Stimulated activated CD4-positive, alpha-beta T cell treated with anti-CD3 and anti-CD28 coated beads, TNF-alpha, amount 100 ng/mL, for 24 hours (primary cell): ENCODE results near the gene KCNQ2.
A peak's percentile ranks its signal among the peaks of the same experiment; 100 is the strongest.

Experiments
- DNase-seq, 3 experiments: peaks; one replicate each; pipeline ENCODE4 v3.0.0-alpha.2; 2020; ENCODE audit warnings: low read depth in 3 of 3

Gene KCNQ2

DNA sequence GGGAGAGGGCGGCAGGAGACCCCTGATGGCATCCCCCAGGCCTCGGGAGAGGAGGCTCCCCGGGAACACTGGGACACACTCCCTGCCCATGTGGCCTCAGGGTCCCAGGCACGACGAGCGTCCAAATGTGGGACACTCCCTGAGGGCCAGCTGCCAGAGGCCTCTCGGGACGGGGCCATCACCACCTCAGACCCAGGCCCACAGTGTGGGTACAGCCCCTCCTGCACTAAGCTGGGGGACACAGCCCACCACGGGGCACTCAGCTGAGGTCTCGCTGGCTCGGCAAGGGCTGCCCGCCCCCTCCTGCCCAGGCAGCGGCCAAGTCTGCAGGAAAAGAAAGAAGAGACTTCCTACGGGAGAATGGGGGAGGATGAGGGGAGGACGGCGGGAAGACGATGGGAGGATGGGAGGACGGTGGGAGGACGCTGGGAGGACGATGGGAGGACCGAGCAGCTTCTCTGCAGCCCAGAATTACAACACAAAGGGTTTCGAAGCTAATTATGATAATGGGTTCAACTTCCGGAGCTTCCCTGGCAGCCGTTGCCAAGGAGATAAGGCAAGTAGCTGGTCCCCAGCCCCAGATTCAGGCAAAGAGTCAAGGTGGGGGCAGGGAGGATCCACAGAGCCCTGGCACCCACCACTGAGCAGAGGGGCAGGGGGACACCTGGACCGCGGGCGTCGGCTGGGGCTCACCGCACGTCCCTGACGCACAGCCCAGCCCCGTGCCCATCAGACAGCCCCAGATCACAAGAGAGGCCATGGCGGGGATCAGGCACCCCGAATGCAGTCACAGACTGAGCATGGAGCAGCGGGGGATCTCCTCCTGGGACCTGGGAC lies 17.5 kb downstream of the KCNQ2 start:
- DNase-seq, result no peak

DNA sequence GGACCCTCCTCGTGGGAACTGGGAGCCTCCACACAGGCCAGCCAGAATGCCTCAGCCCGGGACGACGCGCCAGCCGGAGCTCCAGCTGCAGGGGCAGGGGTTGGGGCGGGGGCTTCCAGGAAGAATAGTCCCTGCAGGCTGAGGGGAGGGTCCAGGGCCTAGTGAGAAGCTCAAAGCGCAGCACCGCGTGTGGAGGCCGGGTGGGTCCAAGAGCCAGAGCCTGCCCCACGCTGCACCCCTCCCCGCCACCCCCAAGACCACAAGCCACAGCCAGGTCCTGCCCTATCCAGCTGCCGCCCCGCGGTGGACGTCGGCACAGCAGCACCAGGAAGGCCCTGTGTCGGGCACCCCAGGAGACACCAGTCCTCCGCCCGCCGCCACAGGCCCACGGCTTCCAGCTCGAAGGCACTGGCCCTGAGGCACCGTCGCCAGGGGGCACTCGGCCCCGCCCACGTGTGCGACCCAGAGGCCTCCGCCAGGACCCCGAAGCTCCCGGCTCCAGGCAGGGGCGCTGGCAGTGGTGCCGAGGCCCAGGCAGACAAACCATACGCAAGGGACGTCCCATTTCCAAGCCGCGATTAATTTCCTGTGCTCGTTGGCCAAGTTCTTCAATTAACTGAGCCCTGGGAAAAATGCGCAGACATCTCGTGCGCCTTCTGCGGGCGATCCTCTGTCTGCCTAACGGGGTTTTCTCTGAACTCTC lies 19.5 kb downstream of the KCNQ2 start:
- DNase-seq, result no peak

DNA sequence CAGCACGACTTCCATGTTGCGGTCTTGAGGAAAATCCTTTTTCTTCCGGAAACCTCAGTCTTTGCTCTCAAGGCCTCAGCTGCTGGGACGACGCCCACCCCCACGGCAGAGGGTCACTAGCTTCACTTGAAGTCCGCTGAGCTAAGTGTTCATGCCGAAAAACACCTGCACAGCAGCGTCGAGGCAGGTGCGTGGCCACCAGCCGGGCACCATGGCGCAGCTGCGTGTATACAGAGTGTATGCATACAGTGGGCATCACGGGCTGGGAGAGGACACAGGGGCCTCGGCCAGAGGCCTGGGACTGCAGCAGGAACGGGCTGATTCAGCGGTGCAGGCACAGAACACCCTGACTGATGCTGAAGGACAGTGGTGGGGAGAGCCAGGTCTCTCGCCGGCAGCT lies 20.1 kb downstream of the KCNQ2 start:
- no peak for DNase-seq

DNA sequence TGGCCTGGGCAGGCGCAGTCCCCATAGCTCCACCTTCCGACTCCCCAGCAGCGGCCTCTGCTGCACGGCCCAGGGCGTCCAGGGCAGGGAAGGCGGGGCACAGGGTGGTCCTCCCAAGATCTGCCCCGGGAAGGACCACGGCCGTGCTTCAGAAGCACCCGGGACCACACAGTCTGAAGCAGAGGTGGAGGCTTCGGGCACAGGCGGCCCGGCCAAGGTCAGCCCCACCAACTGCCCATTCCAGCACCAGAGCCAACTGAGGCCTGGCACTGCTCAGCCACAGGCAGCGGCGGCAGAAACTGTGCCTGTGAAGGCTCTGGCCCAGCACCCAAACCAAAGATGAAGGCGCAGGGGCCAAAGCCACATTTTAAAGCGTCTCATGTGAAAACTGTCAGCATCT lies 20.6 kb downstream of the KCNQ2 start:
- DNase-seq, result no peak

DNA sequence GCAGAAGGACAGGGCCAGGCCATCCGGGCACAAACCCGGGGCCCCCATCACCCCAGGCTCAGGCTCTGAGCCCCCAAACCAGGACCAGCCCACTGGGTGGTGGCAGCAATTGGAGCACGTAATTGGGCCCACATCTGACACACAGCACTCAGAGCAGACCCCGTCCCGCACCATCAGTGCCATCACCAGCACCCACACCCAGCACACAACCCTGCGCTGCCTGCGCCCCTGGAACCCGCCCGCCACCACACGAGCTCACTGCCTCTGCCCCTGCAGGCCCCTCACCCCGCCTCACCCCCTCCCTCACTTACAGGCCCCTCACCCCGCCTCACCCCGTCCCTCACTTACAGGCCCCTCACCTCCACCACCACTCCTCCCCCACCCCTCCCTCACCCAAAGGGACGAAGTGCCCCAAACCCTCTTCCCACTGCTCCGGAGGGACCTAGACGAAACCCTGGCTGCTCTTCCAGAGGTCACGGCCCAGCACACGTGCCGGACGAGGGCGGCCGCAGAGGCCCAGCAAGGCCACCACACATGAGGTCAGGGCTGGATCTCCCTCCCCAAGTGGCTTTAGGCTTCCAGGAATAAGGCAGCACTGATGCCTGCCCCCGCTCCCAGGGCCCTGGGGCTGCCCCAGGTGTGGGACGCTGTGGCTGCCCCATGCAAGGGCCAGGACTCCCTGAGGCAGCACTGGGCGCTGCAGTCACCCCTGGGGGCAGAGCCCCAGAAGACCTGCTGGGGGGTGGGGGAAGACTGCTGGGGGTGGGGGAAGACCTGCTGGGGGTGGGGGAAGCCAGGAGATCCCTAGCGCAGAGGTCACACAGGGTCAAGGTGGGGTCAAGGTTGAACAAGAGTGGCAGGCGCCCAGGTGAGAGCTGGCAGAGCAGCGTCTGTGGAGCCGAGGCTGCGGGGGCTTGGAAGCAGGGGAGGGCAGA lies 22.4 kb downstream of the KCNQ2 start:
- no peak for DNase-seq

DNA sequence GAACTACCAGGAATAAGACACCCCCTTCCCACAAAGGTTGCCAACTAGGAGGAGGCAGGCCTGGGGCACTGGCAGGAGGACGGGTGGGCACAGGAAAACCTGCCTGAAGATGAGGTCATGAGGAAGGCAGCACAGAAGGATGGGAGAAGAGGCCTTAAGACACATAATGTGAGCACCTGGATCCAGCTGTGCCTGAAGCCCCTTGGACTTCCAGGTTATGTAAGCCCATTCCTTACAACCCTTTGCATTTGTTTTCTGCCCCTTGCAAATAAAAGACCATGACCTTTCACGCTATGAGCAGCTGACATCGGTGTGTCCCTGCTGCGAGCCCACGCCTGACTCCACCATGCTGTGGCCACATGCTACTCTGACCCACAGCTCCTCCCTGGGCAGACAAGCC lies 23.4 kb downstream of the KCNQ2 start:
- no peak for DNase-seq

DNA sequence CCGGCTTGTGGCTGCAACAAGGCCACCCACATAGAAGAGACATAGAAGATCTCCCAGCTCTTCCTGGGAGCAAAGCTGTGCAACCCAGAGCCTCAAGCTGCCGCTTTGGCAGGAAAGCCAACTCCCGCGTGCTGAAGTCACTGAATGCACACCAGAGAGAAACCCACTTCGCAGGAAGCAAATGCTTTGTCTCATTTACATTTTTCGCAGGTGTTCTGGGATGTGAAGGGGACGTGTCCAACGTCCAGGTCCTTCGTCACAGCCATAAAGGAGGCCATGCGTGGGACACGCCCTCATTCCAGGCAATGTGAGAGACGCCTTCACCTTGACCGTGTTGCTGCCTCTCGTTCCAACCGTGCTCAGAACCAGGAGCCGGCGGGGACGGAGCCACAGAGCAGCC lies 24.4 kb downstream of the KCNQ2 start:
- DNase-seq, result no peak

DNA sequence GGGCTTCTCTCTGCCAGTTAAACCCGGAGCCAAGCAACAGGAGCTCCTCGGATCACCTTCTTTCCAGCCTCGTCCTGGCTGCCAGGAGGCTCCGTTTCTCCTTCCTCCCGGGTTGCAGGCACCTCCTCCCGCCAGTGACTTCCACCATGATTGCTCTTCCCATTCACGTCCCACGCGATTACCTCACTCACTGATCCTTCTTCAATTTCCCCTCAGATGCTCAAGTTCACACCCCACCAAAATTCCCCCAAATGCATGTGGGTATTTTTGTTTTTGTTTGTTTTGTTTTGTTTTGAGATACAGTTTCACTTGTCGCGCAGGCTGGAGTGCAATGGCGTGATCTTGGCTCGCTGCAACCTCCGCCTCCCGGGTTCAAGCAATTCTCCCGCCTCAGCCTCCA lies 25.1 kb downstream of the KCNQ2 start:
- no peak for DNase-seq

DNA sequence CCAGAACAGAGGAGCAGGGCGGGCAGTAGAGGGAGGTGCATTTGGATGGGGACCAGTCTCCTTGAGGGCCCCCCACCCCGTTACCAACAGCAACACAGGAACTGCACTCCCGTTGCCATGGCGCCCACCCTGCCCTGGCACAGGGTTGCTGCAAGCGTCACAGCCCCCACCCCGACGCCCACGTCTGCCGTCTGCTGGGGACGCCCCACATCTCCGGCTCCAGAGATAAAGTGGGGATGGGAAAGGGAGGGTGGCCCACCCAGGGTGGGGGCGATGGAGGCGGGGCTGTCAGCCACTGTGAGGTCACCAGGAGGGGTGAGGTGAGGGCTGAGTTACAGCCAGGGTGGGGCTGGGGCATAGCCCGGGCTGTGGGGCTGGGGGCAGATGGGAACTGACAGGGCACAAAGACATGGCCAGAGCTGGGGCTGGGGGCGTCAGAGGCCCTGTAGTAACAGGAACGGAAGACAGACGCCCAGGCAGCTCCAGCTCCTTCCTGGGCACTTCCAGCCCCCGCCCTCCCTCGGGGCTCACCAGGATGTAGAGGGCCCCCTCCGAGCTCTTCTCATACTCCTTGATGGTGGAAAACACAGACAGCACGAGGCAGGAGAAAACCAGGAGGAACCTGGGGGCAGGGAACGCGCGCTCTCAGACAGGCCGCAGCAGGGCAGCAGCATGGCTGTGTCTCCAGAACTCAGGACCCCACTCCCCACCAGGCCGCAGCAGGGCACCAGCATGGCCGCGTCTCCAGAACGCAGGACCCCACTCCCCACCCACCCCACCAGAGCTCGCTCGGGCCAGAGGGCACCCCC lies 26.0 kb downstream of the KCNQ2 start:
- no peak for DNase-seq

DNA sequence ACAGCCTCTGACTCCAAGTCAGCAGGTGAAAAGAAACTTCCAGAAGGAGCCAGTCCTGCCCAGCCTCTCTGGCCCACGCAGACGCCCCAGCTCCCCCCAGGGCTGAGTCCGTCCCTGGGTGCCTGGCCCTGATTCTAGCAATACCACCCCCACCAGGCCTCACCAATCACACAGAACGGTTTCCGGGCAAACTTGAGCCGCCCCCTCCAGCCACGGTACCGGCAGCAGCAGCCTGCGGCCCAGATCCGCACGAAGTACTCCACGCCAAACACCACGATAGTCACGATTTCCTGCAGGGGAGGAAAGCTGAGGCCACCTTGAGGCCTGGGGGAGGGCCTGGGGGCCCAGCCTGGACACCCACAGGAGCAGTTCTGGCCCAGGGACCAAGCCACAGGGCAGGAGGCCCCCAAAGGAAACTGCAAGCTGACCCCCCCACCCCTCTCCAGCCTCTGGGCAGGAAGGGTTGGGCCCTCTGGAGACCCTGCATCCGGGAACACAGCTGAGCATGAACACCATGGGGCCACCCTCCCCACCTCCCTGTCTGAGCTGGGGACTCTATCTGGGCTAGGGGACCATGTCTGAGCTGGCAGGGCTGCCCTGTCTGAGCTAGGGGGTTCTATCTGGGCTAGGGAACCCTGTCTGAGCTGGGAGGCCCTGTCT lies 27.2 kb downstream of the KCNQ2 start:
- no peak for DNase-seq

DNA sequence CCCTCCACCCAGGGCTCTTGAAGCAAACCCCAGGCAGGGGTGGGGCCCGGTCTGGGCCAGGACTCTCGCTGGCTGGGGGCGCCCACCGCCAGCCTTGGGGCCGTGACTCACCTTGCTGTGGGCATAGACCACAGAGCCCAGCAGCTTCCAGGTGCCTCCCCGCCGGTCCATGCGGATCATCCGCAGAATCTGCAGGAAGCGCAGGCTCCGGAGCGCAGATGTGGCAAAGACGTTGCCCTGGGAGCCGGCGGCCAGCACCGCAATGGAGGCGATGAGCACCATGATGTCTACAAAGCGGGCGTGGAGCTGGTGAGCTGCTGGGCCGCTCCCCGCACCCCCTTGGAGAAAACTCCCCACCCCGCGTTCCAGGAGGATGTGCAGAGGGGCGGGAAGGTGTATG lies 27.9 kb downstream of the KCNQ2 start:
- no peak for DNase-seq

DNA sequence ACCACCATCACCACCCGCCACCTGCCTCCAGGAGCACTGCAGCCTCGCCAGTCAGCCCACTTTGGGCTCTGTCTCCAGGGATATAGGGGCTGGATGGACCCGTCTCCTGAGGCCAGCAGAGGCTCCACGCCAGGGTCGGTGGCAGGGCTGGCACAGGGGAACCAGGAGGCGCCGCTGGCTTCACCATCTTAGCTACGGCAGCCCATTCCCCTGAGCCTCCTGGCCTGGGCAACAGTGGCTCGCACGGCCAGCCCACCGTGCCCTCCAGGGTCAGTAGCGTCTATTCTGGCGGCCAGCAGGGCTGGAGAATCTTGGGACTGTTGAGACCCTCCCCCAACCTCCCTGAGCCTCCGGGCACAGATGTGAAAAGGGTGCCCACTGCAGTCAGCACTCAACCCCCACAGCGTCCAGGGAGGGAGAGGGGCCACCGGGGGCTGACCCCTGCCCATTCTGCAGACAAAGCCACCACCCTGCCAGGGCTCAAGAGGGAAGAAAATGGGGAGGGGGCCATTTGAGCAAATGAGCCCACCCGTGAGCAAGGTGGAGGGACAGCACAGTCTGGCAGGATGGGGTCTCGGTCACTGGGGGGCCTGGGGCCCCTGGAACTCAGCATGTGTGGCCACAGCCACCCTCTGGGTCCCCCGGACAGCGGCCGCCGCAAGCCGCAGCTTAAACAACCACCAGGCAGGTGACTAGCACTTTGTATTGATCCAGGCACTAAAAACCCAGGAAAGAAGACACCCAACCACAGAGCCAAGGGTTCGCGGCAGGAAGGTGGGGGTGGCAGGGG lies 28.7 kb downstream of the KCNQ2 start:
- no peak for DNase-seq

DNA sequence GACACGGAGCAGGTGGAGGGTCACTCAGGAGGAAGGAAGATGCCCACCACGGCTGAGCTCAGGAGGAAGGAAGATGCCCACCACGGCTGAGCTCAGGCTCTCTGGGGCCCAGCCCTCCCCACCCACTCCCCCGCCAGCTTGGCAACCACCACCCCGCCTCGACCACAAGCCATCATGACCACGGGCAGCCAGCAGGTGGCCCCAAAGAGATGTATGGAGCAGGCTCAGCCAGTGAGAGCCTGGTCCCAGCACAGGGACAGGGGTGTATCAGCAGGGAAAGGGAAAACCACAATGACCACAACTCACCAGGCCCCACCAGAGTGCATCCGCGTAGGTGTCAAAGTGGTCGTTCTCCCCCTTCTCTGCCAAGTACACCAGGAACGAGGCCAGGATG lies 30.4 kb downstream of the KCNQ2 start:
- peak in 2 of 3 experiments; percentile 13 to 63 for DNase-seq

DNA sequence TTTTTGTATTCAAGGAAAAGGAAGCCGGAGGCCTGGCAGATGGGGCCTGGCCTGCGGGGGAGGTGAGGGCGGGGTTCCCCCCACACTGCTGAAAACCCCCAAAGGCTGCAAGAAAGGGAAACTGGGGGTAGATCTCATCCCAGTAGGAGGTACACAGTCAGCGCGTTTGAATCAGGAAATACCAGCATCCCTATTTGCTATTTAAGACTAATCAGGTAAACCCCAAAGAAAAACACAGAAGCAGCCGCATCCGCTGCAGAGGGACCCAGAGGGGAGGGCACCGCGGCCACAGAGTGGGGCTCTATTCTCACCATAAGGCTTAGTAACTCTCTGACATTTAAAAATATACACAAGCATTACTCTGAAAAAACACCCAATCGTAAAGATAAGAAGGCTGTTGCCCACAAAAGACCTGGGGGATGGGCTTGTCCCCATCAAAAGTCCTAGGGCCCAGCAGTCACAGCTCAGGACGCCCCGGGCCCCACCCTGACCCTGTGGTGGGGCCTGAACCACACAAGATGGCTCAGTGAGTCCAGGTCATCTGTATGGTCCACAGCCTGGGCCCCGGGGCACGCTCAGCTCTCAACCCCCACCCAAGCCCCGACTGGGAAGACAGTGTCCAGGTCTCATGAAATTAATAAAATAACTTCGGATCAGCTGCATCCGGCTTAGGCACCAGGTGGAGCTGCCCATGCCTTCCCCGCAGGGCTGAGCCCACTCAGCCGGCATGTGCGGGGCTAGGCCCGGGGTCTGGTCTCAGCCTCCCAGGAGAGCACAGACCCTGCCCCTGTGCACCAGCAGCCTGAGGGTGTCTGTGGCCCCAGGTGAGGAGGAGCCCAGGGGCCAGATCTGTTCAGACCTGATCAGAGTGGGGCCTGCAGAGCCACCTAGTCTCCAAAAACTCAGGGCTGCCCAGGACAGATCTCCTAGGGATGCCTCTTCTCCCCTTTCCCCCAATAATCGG lies 31.0 kb downstream of the KCNQ2 start:
- DNase-seq, result peak in 1 of 3 experiments; percentile 21

DNA sequence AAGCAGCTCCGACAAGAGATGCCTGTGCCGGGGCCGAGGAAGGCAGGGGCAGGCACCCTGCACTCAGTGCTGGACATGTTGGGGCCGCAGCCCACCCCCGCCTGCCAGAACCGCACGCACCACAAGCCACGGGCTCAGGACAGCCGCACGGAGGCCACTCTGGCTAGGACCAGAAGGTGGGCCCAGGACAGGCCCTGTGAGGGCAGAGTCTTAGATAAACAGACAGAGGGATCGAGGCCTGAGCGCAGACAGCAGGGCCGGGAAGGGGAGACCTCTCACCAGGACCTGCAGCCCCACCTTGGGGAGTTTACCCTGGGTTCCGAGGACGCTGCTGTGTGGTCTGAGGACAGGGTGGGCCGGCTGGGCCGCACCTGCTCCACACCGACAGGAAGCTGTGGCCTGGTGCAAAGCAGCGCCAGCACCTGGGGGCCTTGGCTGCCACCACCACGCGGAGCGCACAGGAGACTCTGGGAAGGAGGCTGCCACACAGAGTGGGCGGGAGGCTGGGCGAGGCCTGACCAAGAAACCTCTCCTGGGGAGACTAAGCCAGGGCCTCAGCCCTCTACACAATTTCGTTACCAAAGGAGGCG lies 32.0 kb downstream of the KCNQ2 start:
- DNase-seq, result no peak

DNA sequence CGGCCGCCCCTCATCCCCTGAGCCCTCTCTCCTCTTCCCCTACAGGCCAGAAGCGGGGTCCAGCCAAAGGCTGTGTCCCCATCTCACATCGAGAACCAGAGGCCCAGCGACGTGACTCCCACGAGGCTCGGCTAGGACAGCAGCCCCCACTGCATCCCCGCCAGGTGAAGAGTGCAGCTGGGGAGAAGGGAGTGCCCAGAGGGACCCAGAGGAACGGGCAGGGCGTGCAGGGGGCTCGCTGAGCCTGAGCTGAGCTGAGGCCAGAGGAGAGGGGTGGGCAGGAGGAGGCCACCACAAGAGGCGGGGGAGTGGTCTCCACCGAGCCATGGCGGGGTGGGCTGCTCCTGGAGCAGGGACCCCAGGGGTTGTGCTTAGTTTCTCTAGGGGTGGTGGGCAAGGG lies 32.6 kb downstream of the KCNQ2 start:
- no peak for DNase-seq

DNA sequence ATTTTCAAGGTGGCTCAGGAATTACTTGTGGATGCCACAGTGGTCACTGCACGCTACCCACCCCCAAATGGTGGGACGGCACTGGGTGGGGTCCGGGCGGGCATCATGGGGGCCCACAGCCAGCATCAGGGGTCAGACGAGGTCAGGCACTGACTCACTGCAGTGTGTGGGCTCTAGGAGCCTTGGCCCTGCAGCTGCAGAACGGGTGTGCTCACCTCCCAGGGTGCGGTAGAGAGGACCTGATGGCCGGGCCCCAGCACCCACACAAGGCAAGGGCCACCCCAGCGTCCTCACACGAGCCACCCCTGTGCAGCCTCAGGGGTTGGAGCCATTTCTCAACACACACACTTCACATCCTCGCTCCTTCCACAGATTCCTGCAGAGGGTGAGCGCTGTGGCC lies 34.3 kb downstream of the KCNQ2 start:
- DNase-seq, result no peak

DNA sequence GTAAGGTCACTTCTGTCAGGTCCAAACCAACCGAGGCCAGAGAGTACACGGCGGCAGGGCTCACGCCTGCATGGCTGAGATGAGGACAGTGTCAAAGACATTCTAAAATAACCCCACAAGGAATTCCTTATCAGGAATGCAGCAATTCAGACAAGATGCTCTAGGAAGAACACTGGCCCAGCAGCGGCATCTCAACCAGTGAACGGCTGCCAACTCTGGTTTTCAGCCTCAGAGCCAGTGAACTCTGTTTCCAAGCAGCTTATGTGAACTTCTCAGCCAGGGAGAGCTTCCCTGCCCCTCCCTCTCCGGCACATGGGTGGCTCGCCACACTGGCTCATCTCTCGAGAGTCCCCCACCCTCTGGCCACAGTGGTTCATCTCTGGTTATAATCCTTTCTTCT lies 36.9 kb downstream of the KCNQ2 start:
- no peak for DNase-seq
